Naive thymus-derived CD8-positive, alpha-beta T cell (primary cell): ENCODE measurements around the gene CELF1. TPM values are rescaled to one million over a fixed set of nuclear protein-coding genes. Genes with fewer than 3 reads are reported as not detected.

ENCODE experiments used
- ATAC-seq, 2 donors: fragments of 150-1000 bp; cut with Tn5 transposase in 1 of 2; sonication (Bioruptor Pico), chemical (Tn5 transposase) in 1 of 2; 1 replicate in 1 of 2; 2 replicates in 1 of 2; pipeline ENCODE4 v1.10.0; 2021; ENCODE audit warnings: mild to moderate bottlenecking in 2 of 2, moderate library complexity in 2 of 2
- POLR2A ChIA-PET: fragments of 350-600 bp; sonication (Branson Sonifier 250); formaldehyde crosslinking; loops from one replicate; lab custom pipeline; 2021; ENCODE audit warnings: antibody characterized with exemption; lab: Charles Lee
- DNase-seq, 10 donors: peaks; one replicate each; pipeline versions ENCODE4 v3.0.0 to v3.0.0-alpha.2; 2020 to 2022
- H3K27ac Mint-ChIP-seq, 10 donors: one replicate each; pipeline ENCODE4 v1.8.0; 2020 to 2022; ENCODE audit warnings: mild to moderate bottlenecking in 10 of 10, mixed read lengths in 10 of 10, moderate library complexity in 4 of 10, inconsistent platforms in 1 of 10
- H3K27me3 Mint-ChIP-seq, 5 donors: one replicate each; pipeline ENCODE4 v1.8.0; 2021 to 2022; ENCODE audit warnings: mixed read lengths in 5 of 5
- H3K36me3 Mint-ChIP-seq, 3 donors: one replicate each; pipeline ENCODE4 v1.8.0; 2020 to 2022; ENCODE audit warnings: mixed read lengths in 3 of 3, mild to moderate bottlenecking in 2 of 3, inconsistent platforms in 1 of 3
- H3K4me1 Mint-ChIP-seq, 4 donors: one replicate each; pipeline ENCODE4 v1.8.0; 2021 to 2022; ENCODE audit warnings: mixed read lengths in 4 of 4
- H3K4me3 Mint-ChIP-seq, 10 donors: one replicate each; pipeline ENCODE4 v1.8.0; 2020 to 2022; ENCODE audit warnings: mild to moderate bottlenecking in 10 of 10, mixed read lengths in 10 of 10, moderate library complexity in 6 of 10, inconsistent platforms in 1 of 10
- H3K9me3 Mint-ChIP-seq, 9 donors: one replicate each; pipeline ENCODE4 v1.8.0; 2020 to 2022; ENCODE audit warnings: mixed read lengths in 9 of 9, mild to moderate bottlenecking in 3 of 9, inconsistent platforms in 1 of 9, moderate library complexity in 1 of 9
- polyA plus RNA-seq, 3 donors: library from polyadenylated mRNA; unstranded; fragments of 300-500 nt; fragmentation: Illumina TruSeq; gene quantifications; one replicate each; pipeline ENCODE4 v1.2.3, GENCODE V29; 2021
- total RNA-seq, 8 experiments: library from RNA in 2 of 8; stranded (reverse) in 2 of 8; gene quantifications; one replicate each; pipeline ENCODE4 v1.2.3 and lab custom pipeline; 2021 to 2026

Gene CELF1
- total and polyA plus RNA-seq, 5 experiments from 2014 or later: 45.3 to 138 (median 79.3) TPM

DNA sequence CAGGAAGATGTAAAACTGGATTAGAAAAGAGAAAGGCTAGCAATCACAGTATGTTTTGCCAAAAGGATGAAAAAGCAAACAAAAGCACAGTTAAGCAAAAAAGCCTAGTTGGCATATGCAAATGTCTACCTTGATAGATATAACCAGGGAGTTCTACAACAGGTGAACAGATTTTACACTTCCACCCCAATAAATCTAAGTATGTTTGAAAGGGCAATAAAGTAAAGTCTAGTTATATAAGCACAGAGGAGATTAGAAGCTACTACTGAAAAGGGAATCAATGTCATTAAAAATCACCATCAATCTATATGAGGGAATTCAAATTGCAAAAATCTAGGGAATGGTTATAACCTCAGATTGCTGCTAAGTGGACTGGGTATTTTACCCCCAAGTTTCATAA lies 49.7 kb downstream of the CELF1 start:
- peaks cover 37 to 81% (median 71%) of the 10 kb centered on the region in 4 donors for H3K4me1 Mint-ChIP-seq
- H3K27ac Mint-ChIP-seq: peak overlapping the region in 4 of 10 donors; percentile 1 to 10 (median 10)
- POLR2A ChIA-PET: interaction anchor here (1.0 kb wide), 1 partner anchor 10 kb away, joined by 4 read pairs; no protein-coding TSS in a partner anchor
- ATAC-seq: no peak
- no peaks in the 10 kb centered on the region for H3K27me3 Mint-ChIP-seq
- H3K36me3 Mint-ChIP-seq: peaks cover 0 to 64% (median 2%) of the 10 kb centered on the region in 3 donors
- no peaks in the 10 kb centered on the region for H3K9me3 Mint-ChIP-seq
- DNase-seq: no peak
- no peak overlapping the region for H3K4me3 Mint-ChIP-seq

DNA sequence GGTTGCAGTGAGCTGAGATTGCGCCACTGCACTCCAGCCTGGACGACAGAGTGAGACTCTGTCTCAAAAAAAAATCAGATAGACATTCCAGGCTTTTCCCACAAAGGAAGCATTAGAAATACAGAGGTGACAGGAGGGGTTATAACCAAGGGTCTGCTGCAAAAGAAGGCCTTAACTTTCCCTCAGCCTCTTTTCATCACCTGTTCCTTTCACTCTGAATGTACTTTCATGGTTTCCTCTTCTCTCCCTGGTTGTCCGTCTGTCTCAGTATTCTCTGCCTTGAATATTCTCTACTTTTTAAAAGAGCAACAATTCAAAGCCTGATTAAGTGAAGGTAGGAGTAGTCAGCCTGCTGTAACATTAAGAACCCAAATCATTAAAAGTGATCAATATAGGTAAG lies 50.2 kb downstream of the CELF1 start:
- ATAC-seq (no peak), DNase-seq (no peak)
- POLR2A ChIA-PET: no interaction called here
- peak overlapping the region in 1 of 10 donors; percentile 16 for H3K4me3 Mint-ChIP-seq
- no peaks in the 10 kb centered on the region for H3K9me3 Mint-ChIP-seq
- H3K4me1 Mint-ChIP-seq: peaks cover 37 to 81% (median 69%) of the 10 kb centered on the region in 4 donors
- H3K36me3 Mint-ChIP-seq: peaks cover 0 to 67% (median 2%) of the 10 kb centered on the region in 3 donors
- H3K27ac Mint-ChIP-seq: peak overlapping the region in 3 of 10 donors; percentile 1 to 10 (median 10)
- no peaks in the 10 kb centered on the region for H3K27me3 Mint-ChIP-seq

DNA sequence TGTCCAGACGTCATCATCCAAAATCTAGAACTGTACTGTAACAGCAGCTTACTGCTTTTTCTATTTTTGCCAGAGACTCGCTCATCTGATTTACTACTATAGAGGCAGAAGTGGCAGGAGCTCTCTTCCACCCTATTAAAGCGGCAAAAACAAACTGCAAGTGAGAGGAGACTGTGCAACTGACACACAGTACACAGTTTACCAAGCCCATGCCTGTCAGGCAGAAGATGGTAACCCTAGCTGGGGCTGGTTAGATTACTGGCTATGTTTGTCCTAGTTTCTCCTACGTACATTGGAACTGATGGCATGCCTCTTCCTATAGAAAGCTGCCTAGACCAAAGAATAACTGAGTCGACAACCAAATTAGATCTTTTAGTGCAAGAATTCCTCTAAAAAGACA lies 51.8 kb downstream of the CELF1 start:
- DNase-seq (no peak), ATAC-seq (no peak)
- Mint-ChIP-seq H3K36me3 (peaks cover 0 to 57% (median 0%) of the 10 kb centered on the region in 3 donors), H3K9me3 (no peaks in the 10 kb centered on the region), H3K4me1 (peaks cover 25 to 67% (median 54%) of the 10 kb centered on the region in 4 donors), H3K27me3 (no peaks in the 10 kb centered on the region), H3K4me3 (no peak overlapping the region), H3K27ac (peak overlapping the region in 3 of 10 donors; percentile 31 to 60 (median 52))
- POLR2A ChIA-PET: no interaction called here

DNA sequence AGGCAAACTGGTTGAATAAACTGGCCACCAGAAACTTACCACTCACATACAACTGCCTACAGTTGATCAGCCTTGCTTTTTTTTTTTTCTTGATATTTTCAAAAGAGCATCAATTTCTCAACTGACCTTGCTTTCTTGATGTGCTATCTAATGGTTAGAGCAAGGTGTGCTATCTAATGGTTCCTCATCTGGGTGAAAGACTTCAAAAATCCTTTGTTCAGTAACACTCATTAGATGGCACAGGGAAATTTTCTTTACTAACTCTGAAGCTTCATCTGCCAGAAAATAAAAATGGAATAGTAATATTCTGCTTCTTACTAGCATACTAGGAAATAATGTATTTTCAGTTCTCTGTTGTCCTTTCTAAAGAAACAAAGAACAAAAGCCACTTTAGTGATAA lies 52.8 kb downstream of the CELF1 start:
- peaks cover 0 to 52% (median 0%) of the 10 kb centered on the region in 3 donors for H3K36me3 Mint-ChIP-seq
- POLR2A ChIA-PET: no interaction called here
- H3K9me3 Mint-ChIP-seq: no peaks in the 10 kb centered on the region
- ATAC-seq: no peak
- H3K4me1 Mint-ChIP-seq: peaks cover 25 to 61% (median 52%) of the 10 kb centered on the region in 4 donors
- H3K27me3 Mint-ChIP-seq: no peaks in the 10 kb centered on the region
- H3K27ac Mint-ChIP-seq: peak overlapping the region in 2 of 10 donors; percentile 10 to 19
- H3K4me3 Mint-ChIP-seq: no peak overlapping the region
- no peak for DNase-seq

DNA sequence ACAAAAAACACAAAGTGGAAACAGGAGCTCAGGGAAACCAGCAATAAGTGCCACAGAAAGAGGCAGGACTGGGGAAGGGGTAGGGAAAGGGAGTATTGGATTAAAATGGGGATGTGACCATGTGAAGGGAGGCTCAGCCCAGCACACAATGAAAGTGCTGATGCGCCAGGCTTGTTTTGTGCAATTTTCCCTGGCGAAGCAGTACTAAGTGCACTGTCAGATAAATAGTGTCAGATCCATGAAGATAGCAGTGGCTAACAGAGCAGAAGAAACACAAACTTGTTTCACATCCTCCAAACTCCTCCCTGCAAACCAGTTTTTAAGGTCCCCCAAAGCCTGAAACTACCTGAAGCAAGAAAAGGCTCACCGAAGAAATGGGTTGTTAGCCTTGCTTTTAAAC lies 53.3 kb downstream of the CELF1 start:
- POLR2A ChIA-PET: interaction anchor here (1.1 kb wide), 1 partner anchor 13 kb away, joined by 3 read pairs; no protein-coding TSS in a partner anchor
- DNase-seq (no peak), ATAC-seq (no peak)
- Mint-ChIP-seq H3K4me1 (peaks cover 22 to 56% (median 48%) of the 10 kb centered on the region in 4 donors), H3K4me3 (peak overlapping the region in 2 of 10 donors; percentile 20 to 53), H3K36me3 (peaks cover 0 to 49% (median 0%) of the 10 kb centered on the region in 3 donors), H3K27ac (peak overlapping the region in 7 of 10 donors; percentile 1 to 85 (median 37)), H3K9me3 (no peaks in the 10 kb centered on the region), H3K27me3 (no peaks in the 10 kb centered on the region)

DNA sequence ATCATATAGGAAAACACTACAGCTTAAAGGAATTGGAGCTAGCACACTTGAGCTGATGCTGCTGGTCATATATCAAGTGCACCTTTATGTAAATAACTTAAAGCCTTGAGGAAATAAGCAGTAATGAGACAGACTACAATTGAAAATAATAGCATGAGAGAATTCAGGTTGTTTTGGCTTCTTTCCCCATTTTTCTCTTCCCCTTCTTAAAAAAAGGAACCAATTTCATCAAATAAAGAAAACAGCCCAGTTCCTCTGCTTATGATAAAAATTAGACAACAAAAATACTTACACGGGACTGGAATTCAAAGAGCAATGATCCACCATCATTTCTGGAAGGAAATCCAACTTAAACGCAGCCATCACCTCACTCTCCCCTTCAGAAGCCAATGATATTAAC lies 53.8 kb downstream of the CELF1 start:
- peaks cover 22 to 56% (median 51%) of the 10 kb centered on the region in 4 donors for H3K4me1 Mint-ChIP-seq
- H3K27ac Mint-ChIP-seq: peak overlapping the region in 7 of 10 donors; percentile 1 to 85 (median 60)
- H3K36me3 Mint-ChIP-seq: peaks cover 0 to 48% (median 0%) of the 10 kb centered on the region in 3 donors

DNA sequence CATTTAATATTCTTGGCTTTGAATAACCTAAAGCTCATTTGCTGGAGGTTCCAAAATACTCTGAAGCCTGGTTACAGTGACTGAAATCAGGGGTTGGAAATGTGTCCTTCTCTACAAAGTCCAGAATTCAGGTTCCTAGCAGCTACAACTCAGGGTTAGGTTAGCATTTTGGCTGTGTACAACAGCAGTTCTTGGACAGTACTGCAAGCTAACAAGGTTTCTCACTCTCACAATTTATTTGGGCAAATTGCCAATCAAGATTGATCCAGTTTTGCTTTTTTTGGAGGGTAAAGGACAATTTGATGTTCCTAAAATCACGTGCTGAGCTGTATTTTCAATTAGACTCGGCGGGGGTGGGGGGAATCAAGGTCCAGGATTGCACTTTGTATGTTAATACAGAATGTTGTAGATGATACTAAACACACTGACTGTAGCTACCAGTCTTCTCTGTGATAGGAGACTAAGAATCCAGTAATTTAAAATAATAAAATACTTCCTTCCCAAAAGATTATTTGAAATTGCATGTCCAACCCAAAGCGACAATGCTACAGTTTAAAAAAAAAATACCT lies 54.3 kb downstream of the CELF1 start:
- Mint-ChIP-seq H3K9me3 (no peaks in the 10 kb centered on the region), H3K4me1 (peaks cover 21 to 56% (median 51%) of the 10 kb centered on the region in 4 donors), H3K27me3 (no peaks in the 10 kb centered on the region), H3K4me3 (no peak overlapping the region), H3K36me3 (peaks cover 0 to 43% (median 0%) of the 10 kb centered on the region in 3 donors), H3K27ac (peak overlapping the region in 1 of 10 donors; percentile 92)
- POLR2A ChIA-PET: interaction anchor here (0.8 to 1.1 kb wide), 2 partner anchors 12 to 156 kb away, joined by 3 to 4 read pairs; no protein-coding TSS in a partner anchor
- no peak for DNase-seq
- no peak for ATAC-seq

More for the DNA sequence above, 53.8 kb downstream of the CELF1 start:
- H3K27me3 Mint-ChIP-seq: no peaks in the 10 kb centered on the region
- ATAC-seq (no peak), DNase-seq (no peak)
- POLR2A ChIA-PET: interaction anchor here (1.1 kb wide), 1 partner anchor 13 kb away, joined by 3 read pairs; no protein-coding TSS in a partner anchor
- no peaks in the 10 kb centered on the region for H3K9me3 Mint-ChIP-seq
- peak overlapping the region in 2 of 10 donors; percentile 20 to 53 for H3K4me3 Mint-ChIP-seq

DNA sequence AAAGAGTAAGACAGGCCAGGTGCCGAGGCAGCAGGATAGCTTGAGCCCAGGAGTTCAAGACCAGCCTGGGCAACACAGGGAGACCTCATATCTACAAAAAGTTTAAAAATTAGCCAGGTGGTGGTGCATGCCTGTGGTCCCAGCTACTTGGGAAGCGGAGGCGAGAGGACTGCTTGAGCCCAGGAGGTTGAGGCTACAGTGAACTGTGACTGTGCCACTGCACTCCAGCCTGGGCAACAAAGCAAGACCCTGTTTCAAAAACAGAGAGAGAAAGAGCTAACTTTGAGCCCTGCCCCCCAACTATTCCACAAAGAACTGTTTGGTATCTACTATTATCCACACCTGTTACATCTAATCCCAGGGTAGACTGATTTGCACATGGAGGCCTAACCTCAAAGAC lies 54.8 kb downstream of the CELF1 start:
- Mint-ChIP-seq H3K9me3 (no peaks in the 10 kb centered on the region), H3K4me1 (peaks cover 19 to 54% (median 49%) of the 10 kb centered on the region in 4 donors), H3K27ac (peak overlapping the region in 6 of 10 donors; percentile 2 to 92 (median 37))

DNA sequence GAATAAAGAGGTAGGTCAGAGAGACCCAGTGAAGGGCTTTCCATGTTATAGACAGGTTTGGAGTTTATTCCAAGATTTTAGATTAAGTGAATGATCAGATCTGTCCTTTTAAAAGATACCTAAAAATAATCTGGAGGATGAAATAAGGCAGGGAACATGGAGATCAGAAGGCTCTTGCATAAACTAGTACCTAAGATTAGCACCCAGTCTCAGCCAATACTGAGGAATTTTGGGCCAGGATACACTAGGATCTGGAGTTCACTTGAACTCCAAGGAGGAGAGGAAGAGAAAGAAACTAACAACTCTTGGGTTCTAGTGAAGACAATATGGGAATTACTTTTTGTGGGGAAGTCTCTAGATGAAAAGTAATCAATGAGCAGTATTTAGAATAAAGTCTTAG lies 56.1 kb downstream of the CELF1 start:
- Mint-ChIP-seq H3K27me3 (no peaks in the 10 kb centered on the region), H3K4me1 (peaks cover 17 to 51% (median 41%) of the 10 kb centered on the region in 4 donors), H3K36me3 (peaks cover 0 to 28% (median 1%) of the 10 kb centered on the region in 3 donors), H3K4me3 (no peak overlapping the region), H3K27ac (no peak overlapping the region), H3K9me3 (no peaks in the 10 kb centered on the region)
- no peak for DNase-seq
- POLR2A ChIA-PET: no interaction called here
- ATAC-seq: no peak

More for the DNA sequence above, 54.8 kb downstream of the CELF1 start:
- H3K36me3 Mint-ChIP-seq: peaks cover 0 to 38% (median 1%) of the 10 kb centered on the region in 3 donors
- POLR2A ChIA-PET: interaction anchor here (0.8 kb wide), 1 partner anchor 156 kb away, joined by 4 read pairs; no protein-coding TSS in a partner anchor
- no peak overlapping the region for H3K4me3 Mint-ChIP-seq
- H3K27me3 Mint-ChIP-seq: no peaks in the 10 kb centered on the region
- no peak for DNase-seq
- no peak for ATAC-seq

DNA sequence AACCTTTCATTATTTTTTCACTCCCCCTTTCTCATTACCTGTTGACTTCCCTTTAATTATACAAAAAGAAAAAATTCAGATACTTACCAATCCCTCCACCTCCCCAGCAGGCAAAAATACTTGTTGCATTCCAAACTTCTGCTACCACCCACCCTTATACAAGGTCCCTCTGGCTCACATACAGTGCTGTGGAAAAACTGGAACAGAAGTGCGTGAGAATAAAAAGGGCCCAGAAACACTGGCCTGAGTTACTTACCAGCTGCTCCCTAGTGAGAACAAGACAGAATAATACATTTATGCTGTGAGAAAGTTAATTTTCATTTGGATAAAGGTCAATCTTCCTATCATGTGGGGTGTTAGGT lies 57.1 kb downstream of the CELF1 start:
- Mint-ChIP-seq H3K27me3 (no peaks in the 10 kb centered on the region), H3K27ac (no peak overlapping the region), H3K36me3 (peaks cover 0 to 23% (median 1%) of the 10 kb centered on the region in 3 donors), H3K4me3 (no peak overlapping the region), H3K9me3 (no peaks in the 10 kb centered on the region), H3K4me1 (peaks cover 17 to 50% (median 38%) of the 10 kb centered on the region in 4 donors)
- no peak for DNase-seq
- no peak for ATAC-seq
- POLR2A ChIA-PET: no interaction called here

DNA sequence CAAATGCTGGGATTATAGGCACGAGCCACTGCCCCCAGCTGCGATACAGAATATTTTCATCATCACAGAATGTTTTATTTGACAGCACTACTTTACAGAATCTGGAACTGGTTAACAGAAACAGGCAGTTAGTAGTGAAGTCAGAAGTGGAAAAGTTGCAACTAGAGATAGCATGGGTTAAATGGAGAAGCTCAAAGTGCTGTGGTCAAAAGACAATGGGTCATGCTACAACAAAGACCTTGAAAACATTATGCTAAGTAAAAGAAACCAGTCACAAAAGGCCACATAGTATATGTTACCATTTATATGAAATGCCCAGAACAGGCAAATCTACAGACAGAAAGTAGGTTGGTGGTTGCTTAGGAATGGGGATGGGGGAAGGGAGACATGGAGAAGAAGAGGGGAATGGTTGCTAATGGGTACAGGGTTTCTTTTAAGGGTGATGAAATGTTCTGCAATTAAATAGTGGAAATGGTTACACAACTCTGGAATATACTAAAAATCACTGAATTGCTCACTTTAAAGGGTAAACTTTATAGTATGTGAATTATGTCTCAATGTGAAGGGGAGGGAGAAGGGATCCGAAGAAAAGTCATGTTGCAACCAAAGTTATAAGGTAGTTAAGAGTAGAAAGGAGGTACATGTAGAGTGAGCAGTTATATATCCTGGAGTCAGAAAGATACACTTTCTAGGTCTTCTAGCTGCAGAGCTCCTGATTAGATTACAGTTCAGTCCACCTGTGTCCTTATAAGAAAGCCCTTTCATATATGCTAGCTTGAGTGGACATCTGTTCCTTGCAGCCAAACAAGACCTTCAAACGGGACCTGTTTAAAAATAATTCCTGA lies 57.7 kb downstream of the CELF1 start:
- ATAC-seq (no peak), DNase-seq (no peak)
- POLR2A ChIA-PET: no interaction called here
- Mint-ChIP-seq H3K27ac (no peak overlapping the region), H3K4me3 (no peak overlapping the region), H3K4me1 (peaks cover 15 to 44% (median 32%) of the 10 kb centered on the region in 4 donors), H3K27me3 (no peaks in the 10 kb centered on the region), H3K36me3 (peaks cover 0 to 17% (median 1%) of the 10 kb centered on the region in 3 donors), H3K9me3 (no peaks in the 10 kb centered on the region)

DNA sequence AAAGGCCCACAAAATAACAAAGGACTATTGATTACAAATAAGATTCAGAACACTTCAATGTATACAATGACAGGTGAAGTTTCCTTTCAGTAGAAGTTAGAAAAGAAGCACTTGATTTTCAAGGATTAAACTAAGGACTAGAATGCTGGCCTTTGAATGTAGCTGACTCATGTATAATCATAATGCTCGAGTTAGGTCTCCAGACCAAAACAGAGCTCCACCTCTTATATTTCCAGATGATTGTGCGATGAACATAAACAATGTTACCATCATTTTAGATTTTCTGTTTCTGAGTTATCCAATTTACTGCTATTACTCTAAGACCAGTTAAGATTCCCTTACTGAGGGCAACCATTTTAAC lies 63.6 kb downstream of the CELF1 start:
- peak overlapping the region in 5 of 10 donors; percentile 15 to 45 (median 37) for H3K27ac Mint-ChIP-seq
- peaks cover 0 to 46% (median 5%) of the 10 kb centered on the region in 3 donors for H3K36me3 Mint-ChIP-seq
- H3K27me3 Mint-ChIP-seq: no peaks in the 10 kb centered on the region
- peaks cover 7 to 22% (median 14%) of the 10 kb centered on the region in 4 donors for H3K4me1 Mint-ChIP-seq
- H3K4me3 Mint-ChIP-seq: no peak overlapping the region
- no peaks in the 10 kb centered on the region for H3K9me3 Mint-ChIP-seq
- DNase-seq (no peak), ATAC-seq (no peak)
- POLR2A ChIA-PET: no interaction called here
